Gastroesophageal sphincter (tissue), 3 donors: Measurements from ENCODE around the gene HRC.

ENCODE experiments used
- POLR2A ChIP-seq, 2 donors: fragments of 450-650 bp; IDR thresholded peaks; one replicate each; pipeline ENCODE4 v1.6.1; 2017; ENCODE audit warnings: antibody characterized with exemption in 2 of 2, mild to moderate bottlenecking in 2 of 2, moderate library complexity in 1 of 2
- POLR2AphosphoS5 ChIP-seq: sonication (generic); formaldehyde crosslinking; IDR thresholded peaks from one replicate; pipeline ENCODE4 v1.6.1; 2017; ENCODE audit warnings: antibody characterized with exemption
- TF ChIP-seq, protein P1 (sequence below), 4 experiments: fragments of 200-600 bp in 2 of 4; fragments of 450-650 bp in 2 of 4; sonication (generic) in 1 of 4; IDR thresholded peaks; one replicate each; pipeline ENCODE4 v1.5.1; 2017 to 2019; ENCODE audit warnings: antibody characterized with exemption in 4 of 4, mild to moderate bottlenecking in 2 of 4, moderate library complexity in 2 of 4

DNA sequence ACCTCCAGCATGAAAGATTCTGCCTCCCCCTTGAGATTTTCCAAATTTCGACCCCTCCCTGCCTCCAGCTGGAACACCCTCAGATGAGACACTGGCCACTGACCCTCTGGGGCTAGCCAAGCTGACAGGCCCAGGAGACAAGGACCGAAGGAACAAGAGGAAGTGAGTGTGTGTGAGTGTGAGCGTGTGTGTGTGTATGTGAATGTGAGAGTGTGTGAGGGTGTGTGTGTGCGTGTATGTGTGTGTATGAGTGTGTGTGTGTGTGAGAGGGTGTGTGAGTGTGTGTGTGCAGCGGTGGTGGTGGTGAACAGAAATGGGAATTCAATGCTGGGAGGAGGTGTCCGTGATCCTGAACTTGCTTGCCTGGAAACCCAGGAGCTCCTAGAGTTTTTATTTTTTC, 13.8 kb downstream of the HRC start:
- TF ChIP-seq, protein P1, sequence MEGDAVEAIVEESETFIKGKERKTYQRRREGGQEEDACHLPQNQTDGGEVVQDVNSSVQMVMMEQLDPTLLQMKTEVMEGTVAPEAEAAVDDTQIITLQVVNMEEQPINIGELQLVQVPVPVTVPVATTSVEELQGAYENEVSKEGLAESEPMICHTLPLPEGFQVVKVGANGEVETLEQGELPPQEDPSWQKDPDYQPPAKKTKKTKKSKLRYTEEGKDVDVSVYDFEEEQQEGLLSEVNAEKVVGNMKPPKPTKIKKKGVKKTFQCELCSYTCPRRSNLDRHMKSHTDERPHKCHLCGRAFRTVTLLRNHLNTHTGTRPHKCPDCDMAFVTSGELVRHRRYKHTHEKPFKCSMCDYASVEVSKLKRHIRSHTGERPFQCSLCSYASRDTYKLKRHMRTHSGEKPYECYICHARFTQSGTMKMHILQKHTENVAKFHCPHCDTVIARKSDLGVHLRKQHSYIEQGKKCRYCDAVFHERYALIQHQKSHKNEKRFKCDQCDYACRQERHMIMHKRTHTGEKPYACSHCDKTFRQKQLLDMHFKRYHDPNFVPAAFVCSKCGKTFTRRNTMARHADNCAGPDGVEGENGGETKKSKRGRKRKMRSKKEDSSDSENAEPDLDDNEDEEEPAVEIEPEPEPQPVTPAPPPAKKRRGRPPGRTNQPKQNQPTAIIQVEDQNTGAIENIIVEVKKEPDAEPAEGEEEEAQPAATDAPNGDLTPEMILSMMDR (IDR thresholded peaks at IDR 0.05) = no peak
- TF ChIP-seq POLR2AphosphoS5 (no peak), POLR2A (IDR thresholded peaks at IDR 0.05) (no peak)
